Uterus (tissue), 2 donors: ENCODE data around the gene NMT1.

ENCODE experiments used
- CTCF ChIP-seq, 4 experiments: fragments of 200-600 bp in 2 of 4; fragments of 450-650 bp in 2 of 4; sonication (generic) in 2 of 4; IDR thresholded peaks; one replicate each; pipeline ENCODE4 v1.5.1; 2016 to 2019; ENCODE audit warnings: antibody characterized with exemption in 4 of 4, mild to moderate bottlenecking in 2 of 4, moderate library complexity in 1 of 4
- POLR2A ChIP-seq, 2 donors: fragments of 450-650 bp; IDR thresholded peaks; one replicate each; pipeline ENCODE4 v1.6.1; 2016; ENCODE audit warnings: antibody characterized with exemption in 2 of 2, mild to moderate bottlenecking in 1 of 2, moderate library complexity in 1 of 2

- TF ChIP-seq CTCF (IDR thresholded peaks at IDR 0.05) (no peak), POLR2A (IDR thresholded peaks at IDR 0.05) (no peak)
These were observed 26.5 kb upstream of the NMT1 start for GRCh38 chr17:45034599-45034998.
